RPMI8226 (cell line): Measurements from ENCODE around the gene COL23A1.

Experiments
- DNase-seq: peaks from one replicate; pipeline ENCODE4 v3.0.0-alpha.2; 2015

The COL23A1 gene

DNA sequence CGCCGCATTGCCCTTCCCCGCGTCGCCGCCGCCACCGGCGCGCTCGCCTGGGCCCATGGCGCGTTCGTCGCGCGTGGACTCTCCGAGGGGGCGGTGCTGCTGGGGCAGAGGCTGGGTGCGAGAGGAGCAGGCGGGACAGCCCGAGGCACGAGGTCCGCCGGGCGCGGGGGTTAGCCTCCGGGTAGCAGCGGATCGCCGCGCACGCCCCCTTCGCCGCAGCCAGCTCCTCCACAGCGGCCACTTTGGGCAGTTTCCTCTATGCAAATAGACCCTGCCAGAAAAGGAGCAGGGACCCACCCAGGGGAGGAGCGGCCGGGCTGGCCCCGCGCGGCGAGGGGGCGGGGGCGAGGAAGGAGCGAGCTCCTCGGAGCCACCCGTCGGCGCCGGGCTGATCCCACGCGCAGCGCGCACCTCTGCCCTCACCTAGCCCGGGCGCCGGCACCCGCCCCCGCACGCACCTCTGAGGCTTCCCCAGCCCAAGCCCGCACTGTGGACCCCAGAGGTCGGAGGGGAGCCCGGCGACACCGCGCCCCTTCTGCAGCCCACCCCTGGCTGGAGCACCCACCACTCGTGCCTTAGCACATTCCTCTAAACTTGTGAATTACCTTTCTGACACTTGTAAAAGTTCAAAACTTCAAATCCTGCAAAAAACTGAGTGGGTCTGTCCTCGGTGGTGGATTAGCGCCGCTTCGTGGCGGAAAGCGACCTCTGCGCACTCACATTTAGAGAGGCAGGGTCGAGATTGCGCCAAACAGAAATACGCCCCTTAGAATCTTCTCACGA is at the start of gene COL23A1:
COL23A1 (minus strand) TSS at position 253 of the 783 bp plus-strand sequence.
- peak; percentile 51 for DNase-seq

- peak; percentile 52 for DNase-seq
These were observed 47.3 kb upstream of the COL23A1 start for GRCh38 chr5:178637356-178638074.

DNA sequence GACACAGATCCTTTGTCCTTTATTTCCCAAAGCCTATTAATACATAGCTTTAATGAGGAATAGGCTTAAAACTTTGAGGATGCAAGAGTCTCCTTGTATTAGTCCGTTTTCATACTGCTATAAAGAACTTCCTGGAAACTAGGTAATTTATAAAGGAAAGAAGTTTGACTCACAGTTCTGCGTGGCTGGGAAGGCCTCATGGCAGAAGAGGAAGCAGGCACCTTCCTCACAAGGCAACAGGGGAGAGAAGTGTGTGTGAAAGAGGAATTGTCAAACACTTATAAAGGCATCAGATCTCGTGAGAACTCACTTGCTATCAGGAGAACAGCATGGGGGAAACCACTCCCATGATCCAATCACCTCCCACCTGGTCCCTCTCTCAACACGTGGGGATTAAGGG is 42.1 kb upstream of the COL23A1 start:
- no peak for DNase-seq

DNA sequence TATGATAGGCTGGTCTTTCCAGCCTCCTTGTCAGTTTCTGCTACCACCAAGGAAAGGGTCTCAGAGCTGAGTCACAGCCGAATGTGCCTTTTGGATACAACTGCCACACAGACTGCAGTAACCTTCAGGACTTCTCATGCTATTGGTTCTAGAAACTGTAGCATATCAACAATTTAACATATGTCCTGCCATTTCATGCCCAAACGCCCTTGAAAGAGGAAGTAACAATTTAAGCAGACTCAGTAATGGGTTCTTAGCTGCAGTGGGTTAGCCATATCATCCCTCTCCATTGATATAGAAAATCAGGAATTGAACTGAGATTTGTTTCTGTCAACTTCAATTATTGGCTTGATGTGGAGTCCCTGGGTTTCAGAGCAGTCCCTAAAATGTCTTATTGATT is 40.8 kb upstream of the COL23A1 start:
- DNase-seq: no peak

- DNase-seq: no peak
These were observed 40.3 kb upstream of the COL23A1 start for GRCh38 chr5:178630475-178630930.

DNA sequence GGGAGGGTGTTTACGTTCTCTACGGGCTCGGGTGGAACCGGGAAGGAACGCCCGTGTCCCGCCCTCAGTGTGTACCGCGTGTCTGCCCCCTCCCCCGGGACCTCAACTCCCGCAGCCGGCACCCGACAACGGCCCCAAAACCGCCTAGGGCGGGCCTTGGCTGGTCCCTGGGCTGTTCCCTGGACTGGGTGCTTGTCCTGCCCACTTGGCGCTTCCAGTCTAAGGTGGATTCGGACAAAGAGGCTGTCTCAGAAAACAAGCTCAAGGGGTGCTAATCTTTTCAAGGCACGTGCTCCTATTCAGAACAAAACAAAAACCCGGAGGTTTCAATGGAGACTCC is 37.0 kb upstream of the COL23A1 start:
- no peak for DNase-seq

DNA sequence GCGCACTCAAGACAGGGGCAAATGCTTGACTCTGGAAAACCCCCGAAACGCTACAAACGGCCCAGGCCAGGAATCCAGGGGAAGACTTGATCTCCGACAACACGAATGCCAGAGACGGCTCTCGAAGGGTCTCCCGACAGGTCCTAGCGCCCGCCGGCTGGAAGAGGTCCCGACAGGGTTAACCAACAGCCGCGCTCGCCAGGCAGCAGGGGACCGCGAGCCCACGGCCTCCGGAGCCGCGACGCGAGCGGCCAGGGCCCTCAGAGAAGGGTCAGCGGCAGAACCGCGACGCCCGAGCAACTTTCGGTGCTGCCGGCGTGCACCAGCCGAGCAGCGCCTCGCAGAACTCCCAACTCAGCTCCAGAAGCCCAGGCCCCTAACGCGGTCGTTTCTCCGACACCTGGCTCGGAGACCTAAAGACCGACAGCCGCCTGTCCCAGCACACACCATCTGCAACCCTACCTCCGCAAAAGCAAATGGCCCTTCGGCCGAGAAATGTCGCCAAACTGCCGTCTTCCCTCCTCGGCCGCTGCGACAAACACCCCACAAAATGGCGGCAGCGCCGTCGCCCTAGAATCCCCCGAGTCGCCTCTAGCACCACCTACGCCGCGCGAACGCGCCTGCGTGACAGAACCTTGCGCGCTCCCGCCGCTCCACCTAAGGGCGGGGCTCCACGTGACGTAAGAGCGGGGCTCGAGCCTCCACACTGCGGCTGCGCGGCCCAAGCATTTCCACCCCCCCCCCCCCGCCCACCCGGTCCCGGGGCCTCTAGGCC is 36.5 kb upstream of the COL23A1 start, which contains the start of gene CLK4:
CLK4 (minus strand) TSS at position 567 of the 775 bp plus-strand sequence. CDS start 3,634 bp downstream, outside the sequence.
- peak; percentile 96 for DNase-seq

- no peak for DNase-seq
These were observed 35.7 kb upstream of the COL23A1 start for GRCh38 chr5:178625679-178626483.

GRCh38 chr5:178624631-178625546 is 34.7 kb upstream of the COL23A1 start:
- no peak for DNase-seq

DNA sequence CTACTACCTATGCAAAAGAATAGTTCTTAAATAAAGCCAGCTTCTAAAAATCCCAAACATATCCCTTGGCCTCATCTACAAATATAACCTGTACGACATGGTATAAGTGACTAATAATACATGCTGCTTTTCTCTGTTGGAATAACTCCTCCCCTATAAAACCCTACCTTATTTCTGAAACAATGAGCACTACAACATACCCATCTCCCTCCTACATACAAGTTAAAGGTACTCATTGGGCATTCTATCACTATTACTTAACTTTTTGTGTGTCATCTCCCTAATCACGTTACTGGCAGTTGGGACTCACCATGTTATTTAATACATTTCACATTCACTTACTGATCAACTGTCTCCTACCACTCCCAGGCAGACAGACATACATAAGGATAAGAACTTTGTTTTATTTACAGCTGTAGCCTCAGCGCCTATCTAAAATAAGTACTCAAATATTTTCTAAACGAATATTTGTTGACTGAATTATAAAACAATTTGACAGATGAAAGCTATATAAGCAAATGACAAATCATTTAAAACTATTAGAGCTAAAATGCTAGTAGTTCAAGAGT is 32.6 kb upstream of the COL23A1 start:
- DNase-seq: no peak

GRCh38 chr5:178619390-178619789 is 29.2 kb upstream of the COL23A1 start:
- DNase-seq: no peak

DNA sequence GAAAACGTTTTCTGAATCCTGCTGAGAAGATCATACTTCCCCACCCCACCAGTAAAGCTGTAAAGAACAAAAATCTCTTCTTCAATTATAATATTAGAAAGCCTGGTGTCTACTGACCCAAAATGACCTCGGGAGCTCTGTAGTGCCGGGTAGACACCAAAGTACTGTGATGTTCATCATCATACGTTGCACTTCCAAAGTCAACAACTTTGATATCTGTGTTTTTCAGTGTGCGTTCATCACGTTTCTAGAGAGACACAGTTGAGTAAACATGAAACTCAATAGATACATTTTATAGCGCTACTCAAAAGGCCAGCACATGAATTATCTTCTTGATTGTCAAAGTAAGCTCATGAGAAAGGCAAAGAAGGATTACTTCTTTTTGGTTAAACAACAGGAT is 22.1 kb upstream of the COL23A1 start:
- DNase-seq: no peak

DNA sequence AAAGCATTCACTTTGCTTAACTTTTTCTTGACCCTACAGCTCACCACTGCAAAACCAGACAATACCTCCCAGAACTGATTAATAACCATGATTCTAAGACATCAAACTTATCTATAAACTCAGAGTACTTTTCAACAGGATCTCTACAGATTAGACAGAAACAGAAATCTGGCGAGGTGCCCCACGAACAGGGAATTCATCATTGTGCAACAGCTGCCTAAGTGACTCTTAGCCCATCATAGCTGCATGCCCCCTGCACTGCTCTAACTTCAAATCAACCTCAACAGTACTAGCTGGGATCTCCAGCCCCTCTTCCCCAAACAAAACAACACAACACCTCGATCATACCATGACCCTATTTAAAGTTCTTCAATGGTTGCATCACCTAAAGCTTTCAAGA is 16.1 kb upstream of the COL23A1 start:
- no peak for DNase-seq

GRCh38 chr5:178605788-178606187 is 15.6 kb upstream of the COL23A1 start:
- no peak for DNase-seq

DNA sequence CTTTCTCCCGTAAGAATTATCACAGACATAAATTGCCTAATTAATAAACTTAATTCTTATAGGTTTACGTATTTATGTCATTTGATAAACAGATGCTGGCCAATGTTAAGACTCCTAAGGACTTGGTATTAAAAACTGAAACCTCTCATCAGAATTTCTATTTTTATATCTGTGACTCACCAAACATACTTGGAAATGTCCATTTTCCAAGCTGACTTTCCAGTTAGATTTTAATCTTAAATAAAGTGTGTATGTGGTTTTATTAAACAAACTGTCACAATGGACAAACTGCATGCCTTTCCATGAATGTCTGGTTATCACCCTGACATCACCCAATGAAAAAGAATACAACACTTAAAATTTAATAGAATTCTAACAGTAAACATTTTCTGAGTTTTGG is 12.6 kb upstream of the COL23A1 start:
- no peak for DNase-seq

GRCh38 chr5:178595750-178596149 is 5.6 kb upstream of the COL23A1 start:
- no peak for DNase-seq

- DNase-seq: no peak
These were observed 5.0 kb upstream of the COL23A1 start for GRCh38 chr5:178595150-178595549.

DNA sequence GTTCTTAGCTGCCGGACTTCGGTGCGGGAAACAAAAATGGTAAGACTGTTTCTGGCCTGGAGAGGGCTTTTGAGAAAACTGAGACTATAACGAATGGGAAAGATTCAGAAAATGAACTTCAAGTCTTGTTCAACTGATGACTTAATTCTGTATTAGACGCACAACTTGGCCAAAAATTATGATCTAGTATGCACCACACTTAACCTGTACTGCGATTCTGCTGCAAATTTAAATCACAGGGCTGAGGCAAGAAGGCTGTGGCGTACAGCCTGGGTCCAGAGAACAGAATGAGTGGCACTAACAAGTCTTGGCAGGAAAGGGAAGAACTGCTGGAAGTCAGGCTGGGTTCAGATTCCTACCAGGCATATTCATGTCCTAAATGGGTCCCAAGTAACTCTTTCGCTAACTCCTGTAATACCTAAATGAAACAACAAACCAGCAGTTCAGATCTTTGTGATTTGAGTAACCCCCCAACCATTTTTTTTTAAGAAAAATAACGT is 781 bp upstream of the COL23A1 start:
- no peak for DNase-seq

DNA sequence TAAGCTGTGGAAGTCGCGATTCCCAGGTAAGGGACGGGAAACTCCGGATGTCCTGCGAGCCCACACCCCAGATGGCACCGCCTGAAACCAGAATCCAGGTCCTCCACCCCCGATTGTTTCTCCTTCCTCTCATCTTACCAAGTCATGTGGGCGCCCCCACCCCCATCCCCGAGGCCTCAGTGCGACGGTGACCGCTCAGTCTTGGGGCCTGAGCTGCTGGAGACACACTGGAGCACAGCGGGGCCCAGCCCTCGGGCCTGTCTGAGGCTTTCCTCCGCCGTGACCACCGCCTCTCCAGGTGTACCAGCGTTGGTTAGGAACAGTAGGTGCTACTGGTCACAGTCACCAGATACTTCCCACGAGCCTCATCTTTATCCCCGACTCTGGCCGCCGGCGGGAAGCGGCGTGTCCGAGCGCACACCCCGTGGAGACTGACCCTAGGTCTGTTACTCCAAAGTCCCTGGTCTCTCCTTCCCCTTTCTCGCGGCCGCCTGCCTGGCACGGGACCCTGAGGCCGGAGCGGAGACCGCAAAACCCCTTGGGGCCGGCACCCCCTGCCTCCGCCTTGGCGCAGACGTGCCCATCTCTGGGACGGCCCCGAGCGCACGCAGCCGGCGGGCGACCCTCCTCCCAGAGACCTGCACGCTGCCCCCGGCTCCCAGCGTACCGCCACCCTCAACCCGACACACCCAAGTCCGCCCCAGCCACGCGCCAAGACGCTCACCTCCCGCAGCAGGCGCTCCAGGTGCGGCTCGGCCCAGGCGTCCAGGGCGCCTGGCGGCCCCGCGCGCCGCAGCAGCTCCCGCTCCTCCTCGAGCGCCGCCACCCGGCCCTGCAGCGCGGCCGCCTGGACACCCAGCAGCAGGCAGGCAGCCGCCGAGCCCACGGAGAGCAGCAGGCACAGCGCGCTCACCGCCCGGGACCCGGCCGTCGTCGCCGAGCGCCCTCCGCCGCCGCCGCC is 733 bp downstream of the COL23A1 start:
- peak; percentile 9 for DNase-seq

GRCh38 chr5:178588769-178589168 is 1.4 kb downstream of the COL23A1 start:
- no peak for DNase-seq
